GM12864 (cell line): Measurements from ENCODE around the gene POLA1.

Experiments used
- DNase-seq: peaks from one replicate; pipeline ENCODE4 v3.0.0-alpha.2; 2011; ENCODE audit warnings: low read depth
- H3K4me3 ChIP-seq: 2 replicates; pipeline ENCODE4 v1.5.1; 2011; ENCODE audit warnings: mild to moderate bottlenecking, low read depth, low read length, control low read depth
- TF ChIP-seq, protein P1 (sequence below): IDR thresholded peaks from 2 replicates; pipeline ENCODE4 v1.5.1; 2011; ENCODE audit warnings: low read depth, mild to moderate bottlenecking, moderate library complexity, low read length, control low read depth, inconsistent platforms; ENCODE audit errors: missing control alignments

The POLA1 gene

DNA sequence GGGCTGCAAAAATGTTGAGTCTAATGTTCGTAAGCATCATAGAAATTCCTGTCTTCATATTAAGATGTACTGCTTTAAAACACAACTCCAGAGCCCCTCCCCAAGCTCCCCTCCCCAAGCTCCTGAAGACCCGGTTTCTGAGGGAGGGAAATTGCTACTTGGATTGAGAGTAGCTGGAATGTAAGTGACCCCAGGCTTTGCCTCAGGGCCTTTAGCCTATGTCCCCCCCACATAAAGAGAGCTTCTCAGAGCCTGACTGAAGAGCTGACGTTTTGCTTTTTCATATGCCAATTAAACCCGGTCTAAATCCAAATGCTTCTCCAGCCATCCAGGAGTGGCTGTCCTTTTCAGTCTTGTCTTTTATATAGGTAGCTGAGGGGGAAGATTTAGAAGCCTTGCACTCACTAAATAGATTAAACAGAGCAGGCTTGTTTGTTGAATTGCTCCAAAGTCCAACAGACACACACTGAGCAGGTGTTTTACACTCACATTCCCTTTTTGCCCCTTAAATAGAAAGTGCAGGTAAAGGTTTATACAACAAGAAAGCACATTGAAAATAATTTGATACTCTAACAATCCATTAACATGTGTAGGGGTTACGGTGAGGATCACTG lies 302.5 kb downstream of the POLA1 start:
- TF ChIP-seq, protein P1, sequence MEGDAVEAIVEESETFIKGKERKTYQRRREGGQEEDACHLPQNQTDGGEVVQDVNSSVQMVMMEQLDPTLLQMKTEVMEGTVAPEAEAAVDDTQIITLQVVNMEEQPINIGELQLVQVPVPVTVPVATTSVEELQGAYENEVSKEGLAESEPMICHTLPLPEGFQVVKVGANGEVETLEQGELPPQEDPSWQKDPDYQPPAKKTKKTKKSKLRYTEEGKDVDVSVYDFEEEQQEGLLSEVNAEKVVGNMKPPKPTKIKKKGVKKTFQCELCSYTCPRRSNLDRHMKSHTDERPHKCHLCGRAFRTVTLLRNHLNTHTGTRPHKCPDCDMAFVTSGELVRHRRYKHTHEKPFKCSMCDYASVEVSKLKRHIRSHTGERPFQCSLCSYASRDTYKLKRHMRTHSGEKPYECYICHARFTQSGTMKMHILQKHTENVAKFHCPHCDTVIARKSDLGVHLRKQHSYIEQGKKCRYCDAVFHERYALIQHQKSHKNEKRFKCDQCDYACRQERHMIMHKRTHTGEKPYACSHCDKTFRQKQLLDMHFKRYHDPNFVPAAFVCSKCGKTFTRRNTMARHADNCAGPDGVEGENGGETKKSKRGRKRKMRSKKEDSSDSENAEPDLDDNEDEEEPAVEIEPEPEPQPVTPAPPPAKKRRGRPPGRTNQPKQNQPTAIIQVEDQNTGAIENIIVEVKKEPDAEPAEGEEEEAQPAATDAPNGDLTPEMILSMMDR: no peak
- DNase-seq: no peak
- no peak overlapping the region for H3K4me3 ChIP-seq

DNA sequence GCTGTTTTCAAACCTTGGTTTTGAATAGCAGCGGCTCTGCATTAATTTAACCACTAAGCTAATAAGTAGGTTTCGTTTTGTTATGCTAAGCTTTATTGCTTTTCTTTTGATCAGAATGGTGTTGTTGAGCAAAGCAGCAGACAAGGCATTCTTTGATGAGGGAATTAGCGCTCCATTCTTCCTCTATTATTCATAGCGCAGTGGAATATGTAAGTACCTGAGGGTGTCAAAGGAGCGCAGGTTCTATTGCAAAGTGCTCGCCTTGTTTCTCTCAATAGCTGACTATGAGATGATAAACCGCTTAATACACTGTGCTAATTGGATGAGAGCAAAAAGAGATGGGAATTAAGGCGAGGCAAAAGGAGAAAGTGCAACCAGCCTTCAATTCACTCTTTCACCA lies 305.8 kb downstream of the POLA1 start:
- no peak overlapping the region for H3K4me3 ChIP-seq
- TF ChIP-seq, protein P1: no peak
- no peak for DNase-seq

DNA sequence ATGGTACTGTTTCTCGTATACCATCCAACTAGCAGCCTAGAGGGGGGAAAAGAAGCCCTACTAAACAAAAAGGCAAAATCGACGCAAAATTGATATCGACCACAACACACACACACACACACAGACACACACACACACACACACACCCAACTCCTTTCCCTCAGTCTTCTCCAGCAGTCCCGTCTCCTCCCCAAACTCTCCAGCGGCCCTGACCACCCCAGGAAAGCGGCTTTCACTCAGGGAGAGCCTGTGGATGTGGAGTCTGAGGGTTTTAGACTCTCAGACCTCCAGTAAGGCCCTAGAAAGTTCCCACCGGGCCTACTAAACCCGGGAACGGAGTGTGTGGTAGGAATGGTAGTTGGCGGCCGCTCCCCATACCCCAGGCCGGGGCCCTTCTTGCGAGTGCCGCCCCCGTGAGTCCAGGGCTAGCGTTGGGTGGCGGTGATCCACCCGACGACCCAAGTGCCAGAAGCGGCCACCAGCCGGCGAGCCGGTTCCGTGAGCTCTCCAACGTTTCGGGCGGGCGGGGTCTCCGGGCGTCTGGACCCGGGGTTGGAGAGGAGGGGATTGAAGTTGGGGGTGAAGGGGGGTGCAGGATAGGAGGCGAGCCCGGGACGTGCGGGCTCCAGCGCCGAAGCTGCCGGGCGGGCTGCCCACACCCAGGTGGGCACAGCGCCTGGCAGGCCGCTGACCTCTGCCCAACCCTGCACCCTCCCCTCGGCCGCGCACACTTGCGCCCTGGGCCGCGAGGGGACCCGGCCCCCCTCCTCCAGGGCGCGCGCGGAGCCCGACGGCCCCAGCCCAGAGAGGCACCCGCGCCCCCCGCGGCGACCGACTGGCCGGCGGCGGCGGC lies 308.3 kb downstream of the POLA1 start:
- TF ChIP-seq, protein P1: no peak
- H3K4me3 ChIP-seq: no peak overlapping the region
- no peak for DNase-seq

DNA sequence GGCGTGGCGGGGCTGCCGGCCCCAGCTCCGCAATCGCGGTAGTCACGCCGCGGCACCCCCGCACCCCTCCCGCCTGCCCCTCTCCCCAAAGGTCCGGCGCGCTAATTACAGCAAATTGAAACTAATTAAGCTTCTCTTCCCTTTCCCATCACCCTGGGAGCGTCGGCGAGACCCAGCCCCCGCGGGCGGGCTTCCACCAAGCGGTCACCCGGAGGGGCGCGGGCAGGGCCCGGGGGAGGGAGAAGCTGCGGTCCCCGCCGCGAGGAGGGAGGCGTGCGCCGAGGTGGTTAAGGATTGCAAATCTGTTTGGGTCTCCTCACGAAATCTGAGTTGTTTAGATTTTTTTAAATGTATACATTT lies 308.9 kb downstream of the POLA1 start:
- H3K4me3 ChIP-seq: no peak overlapping the region
- DNase-seq: no peak
- TF ChIP-seq, protein P1: no peak

DNA sequence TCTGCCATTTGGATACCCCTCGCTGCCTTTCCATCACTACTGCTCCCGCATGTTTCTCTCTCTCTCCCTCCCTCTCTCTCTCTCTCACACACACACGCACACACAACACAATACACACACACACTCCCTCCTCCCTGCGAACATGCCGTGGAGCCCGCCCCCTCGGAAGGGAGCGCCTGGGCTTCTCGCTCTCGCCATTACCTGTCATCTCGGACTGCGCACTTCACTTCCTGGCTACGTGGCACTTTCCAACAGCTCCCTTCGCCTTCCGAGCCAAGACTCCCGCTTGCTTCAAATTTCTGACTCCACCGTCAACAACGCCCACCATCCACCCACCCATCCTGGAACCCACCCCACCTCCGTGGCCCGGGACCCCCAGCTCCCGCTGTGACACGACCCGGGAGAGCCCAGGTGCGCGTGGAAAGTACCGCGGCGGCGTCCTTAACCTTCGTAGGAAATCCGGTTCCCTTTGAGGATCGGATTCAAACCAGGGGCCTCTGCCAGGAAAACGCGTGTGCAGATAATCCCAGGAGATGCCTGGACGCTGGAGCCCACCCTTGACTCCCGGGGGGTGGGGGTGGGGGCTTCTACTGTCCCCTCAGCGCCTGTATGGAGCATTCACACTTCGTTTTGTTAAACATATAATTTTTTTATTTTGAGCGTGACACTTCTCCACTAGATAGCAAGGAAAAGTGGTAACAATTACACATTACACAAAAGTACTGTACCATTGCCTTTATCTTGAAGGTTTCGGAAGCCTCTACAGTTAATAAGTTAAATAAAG lies 309.5 kb downstream of the POLA1 start:
- H3K4me3 ChIP-seq: no peak overlapping the region
- no peak for DNase-seq
- TF ChIP-seq, protein P1: no peak

DNA sequence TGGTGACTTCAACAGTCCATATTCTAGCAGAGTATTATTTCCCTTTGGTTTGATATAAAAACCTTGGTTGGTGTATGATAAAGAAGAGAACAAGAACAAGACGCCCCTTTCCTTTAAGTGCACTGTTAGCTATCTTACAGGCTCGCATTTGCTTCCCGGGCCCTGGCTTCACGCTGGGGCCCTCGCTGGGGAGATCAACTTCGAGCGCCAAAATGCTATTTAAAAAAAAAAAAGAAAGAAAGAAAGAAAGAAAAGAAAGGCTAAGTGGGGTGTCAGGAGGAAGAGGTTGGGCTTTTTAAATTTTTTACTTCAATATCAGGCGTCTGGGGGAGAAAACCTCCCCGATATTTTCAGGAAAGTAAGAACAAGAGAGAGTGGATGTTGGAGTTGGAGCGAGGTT lies 310.3 kb downstream of the POLA1 start:
- no peak for DNase-seq
- H3K4me3 ChIP-seq: no peak overlapping the region
- TF ChIP-seq, protein P1: no peak
